GM19467 (cell line): ENCODE results near the gene MYMX.
"Not testable (repeated sequence)": the region's sequence is repeated elsewhere in the genome, so short reads cannot be mapped to it uniquely, and the experiment has no call there.

Source experiments
- ATAC-seq: cut with Tn5 transposase; IDR thresholded peaks from one replicate; pipeline ENCODE4 v1.9.1; 2021; ENCODE audit warnings: mild to moderate bottlenecking, moderate library complexity; ENCODE audit not compliant: unreplicated experiment

The MYMX gene

GRCh38 chr6:44185953-44186634, 30.6 kb upstream of the MYMX start:
- ATAC-seq, result no peak

GRCh38 chr6:44186635-44187025, 30.1 kb upstream of the MYMX start:
- ATAC-seq, result no peak

GRCh38 chr6:44188819-44189218, 27.9 kb upstream of the MYMX start:
- no peak for ATAC-seq

GRCh38 chr6:44189257-44189656, 27.5 kb upstream of the MYMX start:
- ATAC-seq, result no peak

- ATAC-seq, result no peak
Measured at GRCh38 chr6:44190715-44191114, 26.0 kb upstream of the MYMX start.

GRCh38 chr6:44192428-44193041, 24.2 kb upstream of the MYMX start:
- no peak for ATAC-seq

- ATAC-seq, result no peak
Measured at GRCh38 chr6:44193307-44193910, 23.3 kb upstream of the MYMX start.

- ATAC-seq, result no peak
Measured at GRCh38 chr6:44194326-44194725, 22.4 kb upstream of the MYMX start.

- not testable (repeated sequence) for ATAC-seq
Measured at GRCh38 chr6:44196351-44196750, 20.4 kb upstream of the MYMX start.

- no peak for ATAC-seq
Measured at GRCh38 chr6:44198684-44199083, 18.0 kb upstream of the MYMX start.

GRCh38 chr6:44199883-44200282, 16.8 kb upstream of the MYMX start:
- ATAC-seq, result no peak

GRCh38 chr6:44201200-44201599, 15.5 kb upstream of the MYMX start:
- no peak for ATAC-seq

GRCh38 chr6:44201638-44202303, 15.0 kb upstream of the MYMX start:
- no peak for ATAC-seq

GRCh38 chr6:44202332-44202971, 14.3 kb upstream of the MYMX start:
- ATAC-seq, result no peak

GRCh38 chr6:44202972-44203750, 13.6 kb upstream of the MYMX start:
- ATAC-seq, result no peak

- ATAC-seq, result no peak
Measured at GRCh38 chr6:44203955-44204354, 12.8 kb upstream of the MYMX start.

GRCh38 chr6:44207966-44208365, 8.8 kb upstream of the MYMX start:
- ATAC-seq, result no peak

GRCh38 chr6:44211284-44211683, 5.4 kb upstream of the MYMX start:
- ATAC-seq, result no peak

GRCh38 chr6:44214307-44214706, 2.4 kb upstream of the MYMX start:
- ATAC-seq, result no peak

- no peak for ATAC-seq
Measured at GRCh38 chr6:44217332-44218143, 812 bp downstream of the MYMX start.
